ENCODE measurements around the gene RARS1.

Gene RARS1

GRCh38 chr5:168486136-168486879 lies at the start of gene RARS1:
TSS of gene RARS1 (plus strand) at chr5:168486471. CDS start at chr5:168486499, 28 bp downstream.
- DNase-seq, result peak; percentile 94
- peaks cover 51% of the 10 kb centered on the region for H3K36me3 Mint-ChIP-seq (ENCODE audit: low read depth)
- H3K27ac Mint-ChIP-seq, result peak within 1 kb of the TSS; percentile 98
- H3K4me3 Mint-ChIP-seq, result peak within 1 kb of the TSS; percentile 100
- no peaks in the 10 kb centered on the region for H3K9me3 Mint-ChIP-seq
- H3K4me1 Mint-ChIP-seq (ENCODE audit: low read depth), result peaks cover 46% of the 10 kb centered on the region
- H3K27me3 Mint-ChIP-seq, result peaks cover 2% of the 10 kb centered on the region

GRCh38 chr5:168438349-168438748 lies 47.9 kb upstream of the RARS1 start:
- Mint-ChIP-seq H3K27ac (no peak overlapping the region), H3K9me3 (no peaks in the 10 kb centered on the region)

GRCh38 chr5:168443533-168443932 lies 42.7 kb upstream of the RARS1 start:
- no peak for DNase-seq
- no peaks in the 10 kb centered on the region for H3K9me3 Mint-ChIP-seq
- no peak overlapping the region for H3K4me3 Mint-ChIP-seq
- no peaks in the 10 kb centered on the region for H3K27me3 Mint-ChIP-seq
- H3K4me1 Mint-ChIP-seq (ENCODE audit: low read depth), result no peaks in the 10 kb centered on the region
- H3K36me3 Mint-ChIP-seq (ENCODE audit: low read depth), result no peaks in the 10 kb centered on the region
- no peak overlapping the region for H3K27ac Mint-ChIP-seq

More at GRCh38 chr5:168438349-168438748, 47.9 kb upstream of the RARS1 start:
- H3K4me1 Mint-ChIP-seq (ENCODE audit: low read depth), result peaks cover 4% of the 10 kb centered on the region
- no peak overlapping the region for H3K4me3 Mint-ChIP-seq
- no peaks in the 10 kb centered on the region for H3K36me3 Mint-ChIP-seq (ENCODE audit: low read depth)
- no peaks in the 10 kb centered on the region for H3K27me3 Mint-ChIP-seq
- DNase-seq, result no peak

- Mint-ChIP-seq H3K4me3 (no peak overlapping the region), H3K36me3 (ENCODE audit: low read depth) (no peaks in the 10 kb centered on the region), H3K9me3 (no peaks in the 10 kb centered on the region), H3K27me3 (no peaks in the 10 kb centered on the region), H3K4me1 (ENCODE audit: low read depth) (no peaks in the 10 kb centered on the region), H3K27ac (no peak overlapping the region)
- DNase-seq, result no peak
Observed at GRCh38 chr5:168443950-168444700, 42.1 kb upstream of the RARS1 start.

- Mint-ChIP-seq H3K4me1 (ENCODE audit: low read depth) (no peaks in the 10 kb centered on the region), H3K36me3 (ENCODE audit: low read depth) (no peaks in the 10 kb centered on the region), H3K4me3 (no peak overlapping the region), H3K9me3 (no peaks in the 10 kb centered on the region), H3K27ac (no peak overlapping the region), H3K27me3 (no peaks in the 10 kb centered on the region)
- DNase-seq, result no peak
Observed at GRCh38 chr5:168446983-168447619, 39.2 kb upstream of the RARS1 start.

DNA sequence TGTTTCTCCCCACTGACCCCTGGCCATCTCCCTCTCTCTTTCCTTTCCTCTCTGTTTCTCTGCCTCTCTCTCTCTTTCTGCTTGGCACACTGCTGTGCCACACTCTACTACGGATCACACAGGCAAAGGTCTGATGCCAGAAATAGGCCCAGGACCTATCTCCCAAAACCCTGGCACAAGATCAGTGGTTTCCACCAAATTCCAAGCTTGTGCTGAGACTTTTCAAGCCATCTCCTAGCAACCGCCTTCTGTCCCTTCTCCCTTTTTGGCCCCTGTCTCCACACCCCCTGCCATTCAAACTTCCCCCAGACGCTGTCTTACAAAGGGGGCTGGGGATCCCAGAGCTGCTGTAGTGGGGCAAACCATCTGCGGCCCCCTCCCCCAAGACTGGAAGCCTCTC lies 38.5 kb upstream of the RARS1 start:
- H3K36me3 Mint-ChIP-seq (ENCODE audit: low read depth), result no peaks in the 10 kb centered on the region
- H3K4me3 Mint-ChIP-seq, result no peak overlapping the region
- DNase-seq, result no peak
- H3K4me1 Mint-ChIP-seq (ENCODE audit: low read depth), result no peaks in the 10 kb centered on the region
- no peak overlapping the region for H3K27ac Mint-ChIP-seq
- H3K27me3 Mint-ChIP-seq, result no peaks in the 10 kb centered on the region
- no peaks in the 10 kb centered on the region for H3K9me3 Mint-ChIP-seq

DNA sequence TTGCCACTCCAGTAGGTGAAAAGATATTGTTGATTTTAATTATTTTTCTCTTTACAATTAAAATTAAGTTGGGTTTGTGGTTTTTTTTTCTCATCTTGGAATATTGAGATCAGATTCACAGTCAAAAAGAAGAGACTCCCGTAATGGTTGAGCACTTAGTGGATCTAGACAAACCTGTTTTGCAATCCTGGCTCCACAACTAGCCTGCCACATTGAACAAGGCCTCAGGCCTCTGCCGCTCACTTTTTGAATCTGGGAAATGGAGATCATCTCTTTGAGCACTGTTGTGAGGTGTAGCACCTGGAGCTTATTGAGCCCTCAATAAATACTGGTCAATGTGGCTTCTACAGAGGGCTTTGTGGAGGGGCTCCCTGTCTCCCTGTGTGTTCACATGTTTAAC lies 37.1 kb upstream of the RARS1 start:
- no peaks in the 10 kb centered on the region for H3K9me3 Mint-ChIP-seq
- H3K36me3 Mint-ChIP-seq (ENCODE audit: low read depth), result no peaks in the 10 kb centered on the region
- H3K27me3 Mint-ChIP-seq, result no peaks in the 10 kb centered on the region
- no peak overlapping the region for H3K27ac Mint-ChIP-seq
- H3K4me3 Mint-ChIP-seq, result no peak overlapping the region
- DNase-seq, result no peak
- no peaks in the 10 kb centered on the region for H3K4me1 Mint-ChIP-seq (ENCODE audit: low read depth)

DNA sequence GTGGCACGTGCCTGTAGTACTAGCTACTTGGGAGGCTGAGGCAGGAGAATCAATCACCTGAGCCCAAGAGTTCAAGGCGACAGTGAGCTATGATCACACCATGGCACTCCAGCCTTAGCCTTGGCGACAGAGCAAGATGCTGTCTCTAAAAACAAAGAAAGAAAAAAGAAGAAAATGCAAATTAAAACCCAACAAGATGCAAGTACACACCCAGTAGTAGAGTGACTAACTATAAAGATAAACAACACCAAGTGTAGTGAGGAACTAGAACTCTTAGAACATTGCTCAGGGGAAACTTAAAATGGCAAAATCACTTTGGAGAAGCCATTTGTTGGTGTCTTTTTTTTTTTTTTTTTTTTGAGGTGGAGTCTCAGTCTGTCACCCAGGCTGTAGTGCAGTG lies 34.7 kb upstream of the RARS1 start:
- H3K27me3 Mint-ChIP-seq, result no peaks in the 10 kb centered on the region
- H3K36me3 Mint-ChIP-seq (ENCODE audit: low read depth), result peaks cover under 1% of the 10 kb centered on the region
- H3K4me3 Mint-ChIP-seq, result no peak overlapping the region
- no peaks in the 10 kb centered on the region for H3K4me1 Mint-ChIP-seq (ENCODE audit: low read depth)
- no peak overlapping the region for H3K27ac Mint-ChIP-seq
- no peak for DNase-seq
- no peaks in the 10 kb centered on the region for H3K9me3 Mint-ChIP-seq

DNA sequence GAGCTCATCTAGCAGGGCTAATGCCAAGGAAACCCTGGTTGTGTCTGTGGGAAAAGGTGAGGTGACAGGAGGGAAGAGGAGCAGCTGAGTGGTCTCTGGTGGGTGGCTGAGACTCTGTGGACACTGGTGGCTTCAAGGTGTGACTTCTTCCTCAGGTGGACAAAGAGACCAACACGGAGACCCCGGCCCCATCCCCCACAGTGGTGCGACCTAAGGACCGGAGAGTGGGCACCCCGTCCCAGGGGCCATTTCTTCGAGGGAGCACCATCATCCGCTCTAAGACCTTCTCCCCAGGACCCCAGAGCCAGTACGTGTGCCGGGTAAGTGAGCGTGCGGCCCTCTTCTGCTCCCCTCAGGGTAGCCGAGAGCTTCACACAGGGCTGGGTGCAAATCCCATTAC lies 31.1 kb upstream of the RARS1 start:
- Mint-ChIP-seq H3K9me3 (peaks cover 5% of the 10 kb centered on the region), H3K27ac (no peak overlapping the region), H3K27me3 (no peaks in the 10 kb centered on the region), H3K36me3 (ENCODE audit: low read depth) (peaks cover 14% of the 10 kb centered on the region), H3K4me1 (ENCODE audit: low read depth) (no peaks in the 10 kb centered on the region), H3K4me3 (no peak overlapping the region)
- no peak for DNase-seq

DNA sequence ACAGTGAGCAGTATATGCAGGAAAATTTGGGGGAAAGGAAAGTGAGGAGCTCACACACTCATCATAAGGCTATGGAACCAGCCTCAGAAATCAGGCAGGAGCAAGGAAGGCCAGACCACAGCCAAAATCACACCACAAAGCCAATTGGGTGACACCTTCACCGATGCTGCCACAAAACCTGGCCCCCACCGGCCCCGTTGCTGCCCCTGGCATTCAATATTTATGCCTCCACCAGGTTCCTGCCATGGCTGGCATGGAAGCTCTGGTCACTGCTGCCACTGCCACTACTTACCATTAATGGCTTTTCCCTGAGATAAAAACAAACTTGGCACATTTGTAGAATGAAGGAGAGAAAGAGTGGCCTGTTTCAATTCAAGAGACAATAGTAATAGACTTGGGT lies 28.7 kb upstream of the RARS1 start:
- no peaks in the 10 kb centered on the region for H3K27me3 Mint-ChIP-seq
- peaks cover 5% of the 10 kb centered on the region for H3K9me3 Mint-ChIP-seq
- H3K4me3 Mint-ChIP-seq, result no peak overlapping the region
- H3K4me1 Mint-ChIP-seq (ENCODE audit: low read depth), result no peaks in the 10 kb centered on the region
- peaks cover 14% of the 10 kb centered on the region for H3K36me3 Mint-ChIP-seq (ENCODE audit: low read depth)
- no peak overlapping the region for H3K27ac Mint-ChIP-seq
- no peak for DNase-seq

GRCh38 chr5:168460606-168461005 lies 25.7 kb upstream of the RARS1 start:
- Mint-ChIP-seq H3K4me1 (ENCODE audit: low read depth) (no peaks in the 10 kb centered on the region), H3K9me3 (peaks cover 5% of the 10 kb centered on the region), H3K36me3 (ENCODE audit: low read depth) (peaks cover 14% of the 10 kb centered on the region), H3K4me3 (no peak overlapping the region), H3K27me3 (no peaks in the 10 kb centered on the region), H3K27ac (no peak overlapping the region)
- DNase-seq, result no peak

- no peak for DNase-seq
- H3K27me3 Mint-ChIP-seq, result no peaks in the 10 kb centered on the region
- peaks cover 4% of the 10 kb centered on the region for H3K36me3 Mint-ChIP-seq (ENCODE audit: low read depth)
Observed at GRCh38 chr5:168463081-168463480, 23.2 kb upstream of the RARS1 start.

GRCh38 chr5:168464214-168464613 lies 22.1 kb upstream of the RARS1 start:
- H3K9me3 Mint-ChIP-seq, result no peaks in the 10 kb centered on the region
- no peak for DNase-seq
- no peaks in the 10 kb centered on the region for H3K4me1 Mint-ChIP-seq (ENCODE audit: low read depth)
- no peak overlapping the region for H3K27ac Mint-ChIP-seq
- H3K4me3 Mint-ChIP-seq, result no peak overlapping the region
- H3K27me3 Mint-ChIP-seq, result no peaks in the 10 kb centered on the region
- no peaks in the 10 kb centered on the region for H3K36me3 Mint-ChIP-seq (ENCODE audit: low read depth)

More at GRCh38 chr5:168463081-168463480, 23.2 kb upstream of the RARS1 start:
- H3K4me1 Mint-ChIP-seq (ENCODE audit: low read depth), result no peaks in the 10 kb centered on the region
- H3K9me3 Mint-ChIP-seq, result no peaks in the 10 kb centered on the region
- no peak overlapping the region for H3K27ac Mint-ChIP-seq
- H3K4me3 Mint-ChIP-seq, result no peak overlapping the region

DNA sequence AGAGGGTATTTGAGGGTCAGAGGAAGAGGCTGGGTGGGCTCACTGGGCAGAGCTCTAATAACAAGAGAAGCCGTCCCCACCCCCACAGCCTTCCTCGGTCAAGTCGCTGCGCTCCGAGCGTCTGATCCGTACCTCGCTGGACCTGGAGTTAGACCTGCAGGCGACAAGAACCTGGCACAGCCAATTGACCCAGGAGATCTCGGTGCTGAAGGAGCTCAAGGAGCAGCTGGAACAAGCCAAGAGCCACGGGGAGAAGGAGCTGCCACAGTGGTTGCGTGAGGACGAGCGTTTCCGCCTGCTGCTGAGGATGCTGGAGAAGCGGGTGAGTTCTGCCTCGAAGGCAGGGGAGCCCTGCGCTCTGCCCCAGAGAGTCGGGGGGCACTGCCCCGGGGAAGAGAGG lies 21.6 kb upstream of the RARS1 start:
- H3K27ac Mint-ChIP-seq, result no peak overlapping the region
- no peak overlapping the region for H3K4me3 Mint-ChIP-seq
- no peaks in the 10 kb centered on the region for H3K36me3 Mint-ChIP-seq (ENCODE audit: low read depth)
- H3K4me1 Mint-ChIP-seq (ENCODE audit: low read depth), result no peaks in the 10 kb centered on the region
- H3K27me3 Mint-ChIP-seq, result no peaks in the 10 kb centered on the region
- DNase-seq, result no peak
- H3K9me3 Mint-ChIP-seq, result no peaks in the 10 kb centered on the region
